HepG2 (cell line): ENCODE measurements around the gene AMOTL2. TPM values are rescaled to one million over a fixed set of nuclear protein-coding genes. Genes with fewer than 3 reads are reported as not detected.

Source experiments
- ATAC-seq: fragments of 200-7000 bp; cut with Tn5 transposase; 3 replicates; pipeline ENCODE4 v1.9.1; 2020; ENCODE audit warnings: mild to moderate bottlenecking, moderate library complexity
- BruUV-seq: library from RNA; stranded (reverse); fragments of 400-500 nt; replicated peaks from 2 replicates; lab custom pipeline; 2021; lab: Mats Ljungman, UMichigan
- CTCF ChIA-PET: fragments of 300-600 bp; formaldehyde crosslinking; extraction: SDS; loops from one replicate; lab custom pipeline; 2021; ENCODE audit warnings: low total read pairs, inconsistent platforms, low intra/inter-chr PET ratio; lab: Yijun Ruan, JAX
- POLR2A ChIA-PET: fragments of 350-600 bp; sonication (Branson Sonifier 250); formaldehyde crosslinking; loops from one replicate; lab custom pipeline; 2020; ENCODE audit warnings: antibody characterized with exemption, inconsistent platforms; lab: Yijun Ruan, JAX
- DNase-seq: peaks from one replicate; pipeline ENCODE4 v3.0.0-alpha.2; 2015; ENCODE audit warnings: low spot score
- FAIRE-seq: peaks from 3 replicates; lab custom pipeline; 2011; peaks lifted over from hg19 to GRCh38; lab: Jason Lieb, UNC
- H2AFZ ChIP-seq: one replicate; pipeline ENCODE4 v1.6.1; 2011; ENCODE audit warnings: low read length, inconsistent platforms
- H3K27ac ChIP-seq: fragments of 300-600 bp; 3 replicates; pipeline ENCODE4 v1.8.0; 2011; ENCODE audit warnings: mixed run types, mild to moderate bottlenecking, mixed read lengths, low read length, inconsistent platforms; ENCODE audit not compliant: insufficient read depth; ENCODE audit errors: extremely low read length
- H3K27me3 ChIP-seq, 2 experiments: fragments of 200-600 bp in 1 of 2; 2 replicates in 1 of 2; 3 replicates in 1 of 2; pipeline versions ENCODE4 v1.6.0 to v1.8.0; 2011; ENCODE audit warnings: low read length in 2 of 2, mild to moderate bottlenecking in 2 of 2, moderate library complexity in 2 of 2, inconsistent platforms in 1 of 2; ENCODE audit not compliant: insufficient read depth in 2 of 2, control insufficient read depth in 1 of 2
- H3K36me3 ChIP-seq, 2 experiments: fragments of 200-600 bp in 1 of 2; replicated peaks in 1 of 2; 2 replicates in 1 of 2; 3 replicates in 1 of 2; pipeline versions ENCODE4 v1.5.1 to v1.8.0; 2011; ENCODE audit warnings: low read length in 2 of 2, inconsistent platforms in 1 of 2; ENCODE audit not compliant: insufficient read depth in 2 of 2, control insufficient read depth in 1 of 2
- H3K4me1 ChIP-seq: 2 replicates; pipeline ENCODE4 v1.5.1; 2012; ENCODE audit warnings: low read length, inconsistent platforms; ENCODE audit not compliant: insufficient read depth
- H3K4me2 ChIP-seq: 2 replicates; pipeline ENCODE4 v1.6.0; 2011; ENCODE audit warnings: low read depth, low read length, inconsistent platforms
- H3K4me3 ChIP-seq, 3 experiments: fragments of 200-600 bp in 1 of 3; sonication (generic), shearing (Covaris generic) in 1 of 3; replicated peaks in 1 of 3; 2 replicates each; pipeline ENCODE4 v1.5.1; 2011 to 2016; ENCODE audit warnings: low read length in 3 of 3, inconsistent platforms in 2 of 3, low read depth in 2 of 3, mild to moderate bottlenecking in 2 of 3, control low read depth in 1 of 3, mixed read lengths in 1 of 3; ENCODE audit not compliant: insufficient read depth in 1 of 3
- H3K79me2 ChIP-seq: one replicate; pipeline ENCODE4 v1.6.1; 2011; ENCODE audit warnings: low read length, inconsistent platforms; ENCODE audit not compliant: insufficient read depth
- H3K9ac ChIP-seq: 2 replicates; pipeline ENCODE4 v1.6.0; 2011; ENCODE audit warnings: mild to moderate bottlenecking, low read depth, low read length, inconsistent platforms; ENCODE audit not compliant: insufficient read depth
- H3K9me3 ChIP-seq: 2 replicates; pipeline ENCODE4 v1.5.1; 2012; ENCODE audit warnings: mild to moderate bottlenecking, low read length
- H4K20me1 ChIP-seq: 2 replicates; pipeline ENCODE4 v1.6.0; 2011; ENCODE audit warnings: inconsistent platforms, mild to moderate bottlenecking, low read length, moderate library complexity; ENCODE audit not compliant: insufficient read depth
- ARNT ChIP-seq: fragments of 450-650 bp; IDR thresholded peaks from 2 replicates; pipeline ENCODE4 v1.6.1; 2017
- CEBPZ ChIP-seq: IDR thresholded peaks from 2 replicates; pipeline ENCODE4 v1.6.1; 2012; ENCODE audit warnings: low read length, improper control_type of control experiment
- CHCHD3 ChIP-seq: sonication (generic); formaldehyde crosslinking; IDR thresholded peaks from 2 replicates; pipeline ENCODE4 v1.8.0; 2022; ENCODE audit warnings: mild to moderate bottlenecking, missing genetic modification reagents, moderate library complexity
- HBP1 ChIP-seq: IDR thresholded peaks from 2 replicates; pipeline ENCODE4 v1.6.1; 2016; ENCODE audit warnings: low read depth, control low read depth
- PAWR ChIP-seq: sonication (generic); formaldehyde crosslinking; IDR thresholded peaks from 2 replicates; pipeline ENCODE4 v1.4.0; 2020; ENCODE audit warnings: missing genetic modification reagents, mild to moderate bottlenecking, borderline replicate concordance
- THAP7 ChIP-seq: sonication (generic); formaldehyde crosslinking; IDR thresholded peaks from 2 replicates; pipeline ENCODE4 v1.8.1; 2023; ENCODE audit warnings: mild to moderate bottlenecking, missing genetic modification reagents
- ZNF230 ChIP-seq: sonication (generic); formaldehyde crosslinking; IDR thresholded peaks from 2 replicates; pipeline ENCODE4 v1.4.0; 2020; ENCODE audit warnings: mild to moderate bottlenecking, missing genetic modification reagents
- ZNF281 ChIP-seq: sonication (generic); formaldehyde crosslinking; IDR thresholded peaks from 2 replicates; pipeline ENCODE4 v1.4.0; 2020; ENCODE audit warnings: missing genetic modification reagents, borderline replicate concordance
- ZNF329 ChIP-seq: sonication (generic); formaldehyde crosslinking; IDR thresholded peaks from 2 replicates; pipeline ENCODE4 v1.9.0; 2021; ENCODE audit warnings: low read depth, mild to moderate bottlenecking, missing genetic modification reagents
- ZNF724P ChIP-seq: sonication (generic); formaldehyde crosslinking; IDR thresholded peaks from 2 replicates; pipeline ENCODE4 v1.8.0; 2022; ENCODE audit warnings: missing genetic modification reagents, borderline replicate concordance
- ZNF878 ChIP-seq: sonication (generic); formaldehyde crosslinking; IDR thresholded peaks from 2 replicates; pipeline ENCODE4 v1.8.1; 2023; ENCODE audit warnings: mild to moderate bottlenecking, missing genetic modification reagents, moderate library complexity
- WGBS: methylation state at CpG from one replicate; pipeline ENCODE4 v1.1.6; 2017; ENCODE audit warnings: low lambda C conversion rate; 5-methylcytosine and 5-hydroxymethylcytosine counted together
- in situ Hi-C: cut with HindIII; loops from 2 replicates; pipeline ENCODE4 v1.10.0; 2017; ENCODE audit warnings: low pct_unique_long_range_greater_than_20kb; ENCODE audit not compliant: extremely low pct_ligation_motif_present
- intact Hi-C: fragments of 100-400 bp; cut with micrococcal nuclease; formaldehyde crosslinking; loops from one replicate; pipeline ENCODE4 v1.10.0; 2022; ENCODE audit not compliant: unreplicated experiment
- polyA plus RNA-seq, 8 experiments: library from polyadenylated mRNA; depleted of rRNA in 3 of 8; stranded (reverse) in 7 of 8; unstranded in 1 of 8; fragments of >200 nt; fragmentation: Illumina TruSeq in 4 of 8; extraction: Trizol in 4 of 8; gene quantifications; 2 replicates each; pipeline versions ENCODE4 v1.2.1 to v1.2.3, GENCODE V29; 2011 to 2016; ENCODE audit warnings: low read depth in 4 of 8, missing spikeins in 1 of 8, mixed read lengths in 1 of 8; ENCODE audit not compliant: insufficient read depth in 1 of 8
- total RNA-seq, 5 experiments: library from RNA; depleted of rRNA; stranded (reverse); fragments of >200 nt; fragmentation: Illumina TruSeq; extraction: Trizol; gene quantifications; 2 replicates each; pipeline ENCODE4 v1.2.3, GENCODE V29; 2016; ENCODE audit warnings: low read depth in 1 of 5

Gene AMOTL2
- total and polyA plus RNA-seq, 2 of the 13 experiments (the other 11 are each of a cell fraction or from before 2014, with no cell fraction given) = 17.3 to 18.5 TPM

GRCh38 chr3:134330883-134331810 is 43.1 kb downstream of the AMOTL2 start:
- WGBS = 49% methylated on average over 6 of the region's 6 CpGs
- no peaks in the 10 kb centered on the region for H4K20me1 ChIP-seq
- DNase-seq = no peak
- no peak overlapping the region for H3K9ac ChIP-seq
- no peaks in the 10 kb centered on the region for H3K36me3 ChIP-seq
- H3K27ac ChIP-seq = no peak overlapping the region
- intact Hi-C loops = no loop called here
- no peaks in the 10 kb centered on the region for H3K27me3 ChIP-seq
- H3K4me3 ChIP-seq = no peak overlapping the region
- POLR2A ChIA-PET = no interaction called here
- ATAC-seq = no peak
- CTCF ChIA-PET = no interaction called here
- FAIRE-seq = no peak
- H3K4me2 ChIP-seq = no peak overlapping the region; the same call in 1 of the 2 replicates
- peaks cover 85% of the 10 kb centered on the region for H3K4me1 ChIP-seq
- BruUV-seq = no TSS peak
- in situ Hi-C loops = no loop called here
- H3K79me2 ChIP-seq = no peaks in the 10 kb centered on the region
- H3K9me3 ChIP-seq = no peaks in the 10 kb centered on the region
- no peak overlapping the region for H2AFZ ChIP-seq
- TF ChIP-seq CHCHD3 (CRISPR knock-in tag) (no peak), ARNT (no peak), ZNF878 (CRISPR knock-in tag) (no peak), CEBPZ (no peak), ZNF724P (no peak), ZNF230 (no peak), ZNF329 (CRISPR knock-in tag) (no peak), ZNF281 (CRISPR knock-in tag) (no peak), PAWR (CRISPR knock-in tag) (no peak), HBP1 (no peak), THAP7 (CRISPR knock-in tag) (no peak)
